HG03521 (cell line): Measurements from ENCODE around the gene ETV7.
"Not testable (repeated sequence)": the region's sequence is repeated elsewhere in the genome, so short reads cannot be mapped to it uniquely, and the experiment has no call there.

Experiments used
- ATAC-seq: cut with Tn5 transposase; IDR thresholded peaks from one replicate; pipeline ENCODE4 v1.9.1; 2021; ENCODE audit warnings: mild to moderate bottlenecking, moderate library complexity; ENCODE audit not compliant: unreplicated experiment

ETV7 gene

DNA sequence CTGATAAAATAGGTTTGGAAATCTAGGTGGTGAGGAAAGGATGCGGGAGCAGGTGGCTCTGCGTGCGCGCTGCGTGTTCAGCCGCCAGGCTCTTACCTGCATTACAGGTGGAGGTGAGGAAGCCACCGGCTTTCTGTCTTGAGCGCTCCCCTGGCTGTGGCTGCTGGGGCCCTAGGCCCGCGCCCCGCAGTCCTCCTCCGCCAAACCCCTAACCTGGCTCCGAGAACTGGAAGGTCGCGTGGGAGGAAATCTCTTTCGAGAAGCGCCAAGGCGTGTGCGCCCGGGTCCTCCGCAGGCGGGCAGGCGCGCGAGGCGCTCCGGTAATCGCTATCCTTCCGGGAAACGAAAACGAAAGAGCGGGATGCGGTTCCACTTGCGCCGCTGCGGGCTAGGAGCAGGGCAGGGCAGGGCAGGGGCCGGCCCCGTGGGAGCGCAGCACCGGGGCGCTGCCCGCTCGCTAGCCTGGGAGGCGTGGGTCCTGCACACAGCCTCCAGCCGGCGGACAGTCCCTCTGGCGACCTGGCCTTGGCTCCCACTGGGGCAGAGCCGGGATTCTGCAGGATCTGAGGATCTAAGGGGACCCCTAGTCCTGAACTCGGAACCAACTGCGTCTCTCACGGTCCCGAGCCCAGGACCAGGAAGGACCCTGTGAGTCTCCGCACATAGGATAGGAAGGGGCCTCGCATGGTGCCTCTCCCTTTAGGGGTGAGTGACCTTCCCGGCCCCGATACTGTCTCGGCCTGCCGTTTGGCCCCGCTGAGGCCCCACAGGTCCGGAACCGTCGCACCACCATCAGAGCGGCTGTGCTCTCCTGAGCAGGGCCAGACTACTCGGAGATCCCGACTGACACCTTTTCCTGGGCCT, at the start of gene ETV7:
TSS of gene ETV7 (minus strand) at position 230 of the 864 bp plus-strand sequence. CDS start at position 102, 128 bp downstream.
- no peak for ATAC-seq

DNA sequence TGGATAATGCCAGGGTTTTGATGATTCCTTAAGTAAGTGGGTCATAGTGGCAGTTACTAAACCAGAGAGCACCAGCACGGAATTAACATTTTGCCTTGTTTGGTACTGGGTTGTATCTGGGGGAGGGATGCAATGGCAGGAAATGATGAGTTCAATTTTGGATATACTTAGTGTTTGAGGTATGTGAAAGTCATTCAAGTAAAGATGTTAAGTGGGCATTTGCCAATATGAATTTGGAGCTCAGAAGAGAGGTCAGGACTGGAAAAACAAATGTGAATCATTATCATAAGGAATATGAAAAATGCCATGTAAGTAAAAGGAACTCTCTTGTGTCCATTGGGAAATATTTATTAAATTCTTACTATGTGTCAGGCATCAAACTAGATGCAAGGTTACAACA, 49.0 kb upstream of the ETV7 start:
- ATAC-seq = no peak

DNA sequence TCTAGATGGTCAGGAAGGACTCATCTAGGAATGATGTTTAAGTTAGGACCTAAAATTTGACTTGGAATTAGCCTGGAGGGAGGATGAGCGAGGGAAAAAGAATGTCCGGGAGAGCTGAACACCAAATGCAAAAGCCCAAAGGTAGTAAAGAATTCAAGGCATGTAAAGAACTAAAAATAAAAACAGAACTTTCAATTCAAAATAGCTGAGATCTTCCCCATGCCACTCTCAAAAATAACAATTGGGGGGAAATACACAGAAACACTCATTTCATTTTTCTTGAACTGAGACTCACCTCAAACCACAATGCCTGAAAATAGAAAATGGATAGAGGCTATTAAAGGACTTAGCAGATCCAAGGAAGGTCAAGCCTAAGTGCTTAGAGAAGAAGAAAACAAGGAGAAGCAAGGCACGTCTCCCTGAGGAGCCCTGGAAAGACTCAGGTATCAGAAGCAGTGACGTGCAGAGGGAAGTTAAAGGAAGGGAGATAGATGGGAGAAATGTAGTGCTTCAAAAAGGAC, 44.7 kb upstream of the ETV7 start:
- no peak for ATAC-seq

DNA sequence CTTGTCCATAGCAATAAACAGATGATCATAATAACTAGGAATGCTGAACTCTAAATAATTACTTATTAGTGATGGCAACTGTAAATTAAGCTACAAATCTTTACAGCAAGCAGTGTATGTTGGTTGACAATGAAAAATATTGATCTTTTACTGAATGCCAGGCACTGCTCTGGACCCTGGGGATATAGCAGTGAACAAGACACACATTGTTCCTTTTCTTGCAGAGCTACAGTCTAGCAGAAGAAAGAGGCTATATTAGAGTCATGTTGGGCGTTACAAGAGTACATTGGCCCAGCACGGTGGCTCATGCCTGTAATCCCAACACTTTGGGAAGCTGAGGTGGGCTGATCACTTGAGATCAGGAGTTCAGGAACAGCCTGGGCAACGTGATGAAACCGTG, 43.7 kb upstream of the ETV7 start:
- no peak for ATAC-seq

DNA sequence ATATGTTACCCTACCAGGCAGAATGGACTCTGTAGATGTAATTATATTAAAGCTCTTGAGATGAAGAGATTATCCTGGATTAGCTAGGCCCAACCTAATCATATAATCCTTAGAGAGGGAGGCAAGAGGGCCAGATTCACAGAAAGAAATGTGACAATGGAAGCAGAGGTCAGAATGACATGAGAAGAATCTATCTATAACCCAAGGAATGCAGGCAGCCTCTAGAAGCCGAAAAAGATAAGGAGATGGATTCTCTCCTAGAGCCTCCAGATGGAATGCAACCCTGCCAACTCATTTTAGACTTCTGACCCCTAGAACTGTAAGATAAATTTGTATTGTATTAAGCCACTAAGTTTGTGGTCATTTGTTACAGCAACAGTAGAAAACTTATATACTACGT, 42.9 kb upstream of the ETV7 start:
- ATAC-seq = no peak

DNA sequence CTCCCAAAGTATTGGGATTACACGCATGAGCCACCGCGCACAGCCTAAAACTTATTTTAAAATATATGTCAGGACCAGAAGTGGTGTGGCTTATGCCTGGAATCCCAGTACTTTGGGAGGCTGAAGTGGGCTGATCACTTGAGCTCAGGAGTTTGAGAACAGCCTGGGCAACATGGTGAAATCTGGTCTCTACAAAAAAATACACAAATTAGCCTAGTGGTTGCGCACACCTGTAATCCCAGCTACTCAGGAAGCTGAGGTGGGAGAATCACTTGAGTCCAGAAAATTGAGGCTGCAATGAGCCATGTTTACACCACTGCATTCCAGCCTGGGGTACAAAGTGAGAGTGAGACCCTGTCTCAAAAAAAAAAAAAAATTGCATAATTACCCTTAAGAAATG, 41.4 kb upstream of the ETV7 start:
- ATAC-seq = no peak

DNA sequence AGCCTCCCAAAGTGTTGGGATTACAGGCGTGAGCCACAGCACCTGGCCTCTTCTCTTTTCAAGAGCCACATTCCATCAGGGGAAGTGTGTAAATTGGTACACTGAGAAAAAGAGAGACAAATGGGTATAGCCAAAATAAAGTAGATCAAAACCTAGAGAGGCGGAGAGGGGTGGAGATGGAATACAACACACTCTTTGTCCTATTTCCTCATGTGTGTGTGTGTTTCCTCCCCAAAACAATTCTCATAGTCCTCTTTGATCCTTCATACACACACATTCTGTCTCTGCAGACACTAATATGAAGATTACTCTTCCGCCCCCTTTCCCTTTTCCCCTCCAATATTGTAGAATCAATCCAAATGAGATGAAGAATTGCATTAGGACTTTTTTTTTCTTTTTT, 39.2 kb upstream of the ETV7 start:
- no peak for ATAC-seq

DNA sequence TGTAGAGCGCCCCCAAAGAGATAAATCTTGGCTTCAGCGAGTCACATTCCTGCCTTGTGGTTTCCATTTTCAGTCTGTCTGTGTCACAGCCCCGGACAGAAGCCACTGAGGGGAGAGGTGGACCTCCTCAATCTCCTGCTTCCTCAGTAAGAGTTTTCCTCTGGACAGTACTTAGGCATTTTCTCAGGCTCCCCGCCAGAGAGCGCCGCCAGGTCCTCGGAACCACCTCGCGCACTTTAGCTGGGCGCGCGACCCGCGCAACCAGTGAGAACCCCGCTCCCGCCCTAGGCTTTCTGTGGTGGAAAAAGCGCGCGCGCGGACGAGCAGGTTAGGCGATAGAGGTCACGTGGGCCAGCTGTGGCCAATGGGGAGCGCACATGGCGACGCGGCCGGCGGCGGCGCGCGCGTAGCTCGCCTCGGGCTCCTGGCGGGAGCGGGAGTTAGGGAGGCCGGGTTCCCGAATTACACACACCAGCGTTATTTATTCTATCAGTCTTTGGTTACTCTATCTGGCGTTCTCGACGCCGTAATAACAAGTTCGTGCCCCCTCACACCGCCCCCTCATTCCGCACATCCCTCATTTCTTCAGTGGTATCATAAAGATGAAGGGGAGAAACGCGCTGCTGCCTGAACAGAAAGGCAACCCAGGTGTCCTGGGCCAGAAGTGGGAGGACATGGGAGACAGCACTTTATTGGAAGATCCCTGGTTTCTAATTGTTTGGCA, 35.8 kb upstream of the ETV7 start:
- peak; percentile 98 for ATAC-seq

DNA sequence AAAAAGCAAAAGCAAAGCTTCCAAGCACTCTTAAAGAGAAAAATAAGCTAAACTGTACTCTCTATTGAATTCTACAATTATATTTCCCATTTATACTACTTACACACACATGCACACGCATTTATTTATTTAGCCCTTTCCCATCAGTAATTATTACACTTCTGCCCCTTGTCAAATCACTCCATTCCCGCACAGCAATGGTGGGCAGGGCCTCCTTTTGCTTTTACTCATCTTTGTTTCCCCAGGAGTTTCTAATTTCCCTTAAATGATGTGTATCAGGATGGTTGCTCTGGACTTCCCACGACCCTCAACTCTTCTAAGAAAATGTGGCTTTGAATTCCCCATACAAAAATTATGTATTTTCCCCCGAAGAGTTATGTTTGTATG, 35.2 kb upstream of the ETV7 start:
- no peak for ATAC-seq

DNA sequence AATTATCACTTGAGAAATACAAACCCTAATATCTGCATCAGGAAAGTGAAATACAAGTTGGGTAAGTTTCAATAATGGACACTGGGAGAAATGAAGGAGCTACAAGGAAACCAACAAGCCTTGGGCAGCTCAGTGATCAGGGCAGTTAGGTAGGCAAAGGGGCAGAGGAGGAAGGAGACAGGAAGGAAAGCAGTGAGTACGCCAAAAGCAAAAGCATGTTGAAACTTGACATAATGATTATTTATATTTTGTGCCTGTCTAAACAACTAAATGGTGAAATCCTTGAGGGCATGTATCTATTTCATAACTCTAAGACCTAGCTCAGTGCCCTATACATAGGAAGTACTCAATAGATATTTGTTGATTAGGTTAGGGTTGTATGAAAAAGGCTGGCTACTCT, 31.8 kb upstream of the ETV7 start:
- ATAC-seq = no peak

DNA sequence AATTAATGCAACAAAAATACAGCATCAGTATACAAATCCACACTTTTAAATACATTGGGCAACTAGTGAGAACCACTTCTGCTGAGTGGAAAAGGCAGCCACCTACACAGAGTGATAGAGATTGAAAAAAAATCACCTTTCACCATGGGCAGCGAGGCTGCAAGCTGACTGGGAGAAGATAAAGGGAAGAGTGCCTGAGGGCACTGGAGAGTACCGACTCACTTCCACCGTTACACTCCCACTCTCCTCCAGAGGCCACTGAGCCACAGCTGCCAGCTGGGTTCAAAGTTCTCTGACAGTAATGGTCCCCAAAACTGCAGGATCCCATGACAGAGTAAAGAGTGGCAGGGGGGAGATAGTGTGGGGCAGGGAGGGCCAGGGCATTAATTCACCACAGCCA, 31.1 kb upstream of the ETV7 start:
- no peak for ATAC-seq

DNA sequence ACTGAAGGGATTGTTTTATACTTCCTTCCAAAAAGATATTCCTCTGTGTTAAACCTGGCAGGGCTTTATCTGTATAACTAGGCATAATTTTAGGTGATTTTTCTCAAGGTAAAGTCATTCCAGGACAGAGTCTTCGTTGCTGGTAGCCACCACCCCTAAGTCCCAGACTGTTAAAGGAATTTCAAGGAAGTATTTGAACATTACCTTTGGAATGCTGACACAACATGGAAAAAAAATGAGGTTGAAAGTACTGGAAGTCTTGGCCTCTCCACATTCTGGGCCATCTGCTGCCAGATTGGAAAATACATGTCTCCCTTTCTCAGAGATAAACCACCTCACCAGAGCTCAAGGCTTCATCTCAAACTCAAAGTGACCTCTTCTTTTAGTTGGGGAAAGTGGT, 27.0 kb upstream of the ETV7 start:
- no peak for ATAC-seq

DNA sequence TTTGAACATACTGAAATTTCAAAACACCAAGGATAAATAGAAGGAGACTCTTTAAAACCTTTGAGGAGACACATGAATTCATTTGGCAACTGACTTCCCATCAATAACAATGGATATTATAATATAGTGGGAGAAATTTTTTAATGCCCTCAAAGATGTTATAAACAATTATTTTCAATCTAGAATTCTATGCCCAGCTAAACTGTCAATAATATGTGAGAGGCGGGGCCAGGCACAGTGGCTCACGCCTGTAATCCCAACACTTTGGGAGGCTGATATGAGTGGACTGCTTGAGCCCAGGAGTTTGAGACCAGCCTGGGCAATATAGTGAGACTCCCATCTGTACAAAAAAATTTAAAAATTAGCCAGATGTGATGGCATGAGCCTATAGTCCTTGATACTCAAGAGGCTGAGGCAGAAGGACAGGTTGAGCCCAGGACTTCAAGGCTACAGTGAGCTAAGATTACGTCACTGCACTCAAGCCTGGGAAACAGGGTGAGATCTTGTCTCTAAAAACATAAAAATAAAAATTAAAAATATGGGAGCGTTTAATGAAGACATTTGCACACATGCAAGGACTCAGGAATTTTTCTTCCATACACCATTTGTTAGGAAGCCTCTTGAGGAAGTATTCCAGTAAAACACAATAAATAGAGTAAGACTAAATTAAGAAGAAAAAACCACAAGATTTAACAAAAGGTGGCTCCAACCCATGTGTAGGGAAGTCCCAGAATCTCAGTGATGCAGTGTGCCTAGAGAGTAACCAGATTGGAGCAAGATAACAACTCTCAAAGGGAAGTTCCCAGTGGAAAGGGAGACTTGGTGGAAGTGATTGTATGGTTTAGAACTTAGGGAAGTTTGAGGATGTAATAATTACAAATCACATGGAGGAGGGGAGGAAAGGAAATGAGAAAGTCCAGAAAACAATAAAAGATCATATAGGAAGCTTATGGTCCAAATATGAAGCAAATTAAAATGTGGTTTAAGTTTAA, 26.3 kb upstream of the ETV7 start:
- ATAC-seq = no peak

DNA sequence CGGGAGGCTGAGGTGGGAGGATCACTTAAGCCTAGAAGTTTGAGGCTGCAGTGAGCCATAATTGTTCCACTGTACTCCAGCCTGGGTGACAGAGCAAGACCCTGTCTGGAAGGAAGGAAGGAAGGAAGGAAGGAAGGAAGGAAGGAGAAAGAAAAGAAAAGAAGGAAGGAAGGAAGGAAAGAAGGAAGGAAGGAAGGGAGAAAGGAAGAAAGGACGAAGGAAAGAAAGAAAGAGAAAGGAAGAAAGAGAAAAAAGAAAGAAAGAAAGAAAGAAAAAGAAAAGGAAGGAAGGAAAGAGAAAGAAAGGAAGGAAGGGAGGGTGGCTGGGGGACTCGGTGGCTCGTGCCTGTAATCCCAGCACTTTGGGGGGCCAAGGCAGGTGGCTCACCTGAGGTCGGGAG, 22.2 kb upstream of the ETV7 start:
- not testable (repeated sequence) for ATAC-seq

DNA sequence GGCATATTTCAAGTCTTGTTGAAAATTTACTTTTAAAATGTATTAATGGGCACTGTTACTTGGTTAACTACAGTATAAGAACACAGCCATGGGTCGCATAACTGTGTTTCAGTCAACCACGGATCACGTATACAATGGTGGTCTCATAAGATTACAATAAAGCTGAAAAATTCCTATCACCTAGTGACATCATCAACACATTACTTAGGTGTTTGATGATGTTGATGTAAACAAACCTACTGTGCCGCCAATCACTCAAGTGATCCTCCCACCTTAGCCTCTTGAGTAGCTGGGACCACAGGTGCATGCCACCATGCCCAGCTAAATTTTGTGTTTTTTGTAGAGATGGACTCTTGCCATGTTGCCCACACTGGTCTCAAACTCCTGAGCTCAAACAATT, 16.7 kb upstream of the ETV7 start:
- ATAC-seq = no peak

DNA sequence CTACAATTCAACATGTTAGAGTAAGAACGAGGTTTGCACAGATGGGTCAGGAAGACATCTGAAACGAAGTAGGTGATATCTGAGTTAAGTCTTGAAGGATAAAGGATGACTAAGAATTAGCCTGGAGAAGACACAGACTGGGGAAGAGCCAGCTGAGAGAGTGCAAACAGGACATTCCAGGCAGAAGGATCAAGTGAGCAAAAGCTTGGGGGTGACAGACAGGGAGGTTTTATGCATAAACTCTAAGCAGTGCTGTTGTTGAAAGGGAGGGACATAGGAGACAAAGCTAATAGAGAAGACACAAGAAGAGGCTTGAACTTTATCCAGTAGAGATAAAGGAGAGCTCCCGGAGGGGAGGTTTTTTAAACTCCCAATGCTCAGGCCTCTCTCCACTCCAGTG, 15.0 kb upstream of the ETV7 start:
- no peak for ATAC-seq

DNA sequence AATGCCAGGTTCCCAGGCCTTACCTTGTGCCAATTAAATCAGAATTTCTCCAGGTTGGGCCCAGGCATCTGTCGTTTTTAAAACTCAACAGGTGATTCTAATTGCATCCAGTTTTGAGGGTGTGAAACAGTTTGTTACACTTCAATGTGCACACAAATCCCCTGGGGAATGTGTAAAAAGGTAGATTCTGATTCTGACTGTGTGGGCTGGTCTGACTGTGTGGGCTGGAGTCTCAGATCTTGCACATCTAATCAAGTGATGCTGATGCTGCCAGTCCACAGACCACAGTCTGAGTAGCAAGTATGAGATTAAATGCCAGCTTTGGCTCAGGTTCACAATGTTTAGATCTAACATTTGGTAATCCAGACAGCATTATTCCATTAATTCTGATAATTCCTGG, 12.5 kb upstream of the ETV7 start:
- ATAC-seq = no peak

DNA sequence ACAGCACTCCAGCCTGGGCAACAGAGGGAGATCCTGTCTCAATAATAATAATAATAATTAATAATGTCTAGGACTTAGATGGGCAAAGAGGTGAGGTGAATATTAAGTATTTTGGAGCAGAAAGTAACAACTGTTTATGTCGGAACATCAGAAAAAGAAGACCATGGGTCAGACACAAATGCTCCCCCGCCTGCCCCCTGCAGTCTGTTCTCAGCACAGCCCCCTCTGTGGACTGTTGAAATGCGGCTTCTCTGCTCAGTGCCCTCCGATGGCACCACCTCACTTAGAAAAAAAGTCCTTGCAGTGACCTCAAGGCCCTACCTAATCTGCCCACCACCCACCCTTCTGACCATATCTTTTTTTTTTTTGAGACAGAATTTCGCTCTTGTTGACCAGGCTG, 5.2 kb upstream of the ETV7 start:
- ATAC-seq = no peak

DNA sequence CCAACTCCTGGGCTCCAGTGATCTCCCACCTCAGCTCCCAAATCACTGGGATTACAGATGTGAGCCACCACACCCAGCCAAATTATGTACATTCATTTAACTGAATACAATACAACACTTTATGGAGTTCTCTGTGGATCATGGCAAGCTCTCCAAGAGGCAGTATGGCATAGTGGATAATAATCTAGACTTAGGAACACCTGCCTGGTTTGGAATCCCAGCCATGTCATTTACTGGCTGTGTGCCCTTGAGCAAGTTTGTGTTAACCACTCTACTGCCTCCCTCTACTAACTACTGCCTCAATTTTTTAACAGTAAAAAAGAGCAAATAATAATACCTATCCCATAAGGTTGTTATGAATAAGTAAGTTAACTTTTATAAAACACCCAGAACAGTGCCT, 1.9 kb upstream of the ETV7 start:
- no peak for ATAC-seq

DNA sequence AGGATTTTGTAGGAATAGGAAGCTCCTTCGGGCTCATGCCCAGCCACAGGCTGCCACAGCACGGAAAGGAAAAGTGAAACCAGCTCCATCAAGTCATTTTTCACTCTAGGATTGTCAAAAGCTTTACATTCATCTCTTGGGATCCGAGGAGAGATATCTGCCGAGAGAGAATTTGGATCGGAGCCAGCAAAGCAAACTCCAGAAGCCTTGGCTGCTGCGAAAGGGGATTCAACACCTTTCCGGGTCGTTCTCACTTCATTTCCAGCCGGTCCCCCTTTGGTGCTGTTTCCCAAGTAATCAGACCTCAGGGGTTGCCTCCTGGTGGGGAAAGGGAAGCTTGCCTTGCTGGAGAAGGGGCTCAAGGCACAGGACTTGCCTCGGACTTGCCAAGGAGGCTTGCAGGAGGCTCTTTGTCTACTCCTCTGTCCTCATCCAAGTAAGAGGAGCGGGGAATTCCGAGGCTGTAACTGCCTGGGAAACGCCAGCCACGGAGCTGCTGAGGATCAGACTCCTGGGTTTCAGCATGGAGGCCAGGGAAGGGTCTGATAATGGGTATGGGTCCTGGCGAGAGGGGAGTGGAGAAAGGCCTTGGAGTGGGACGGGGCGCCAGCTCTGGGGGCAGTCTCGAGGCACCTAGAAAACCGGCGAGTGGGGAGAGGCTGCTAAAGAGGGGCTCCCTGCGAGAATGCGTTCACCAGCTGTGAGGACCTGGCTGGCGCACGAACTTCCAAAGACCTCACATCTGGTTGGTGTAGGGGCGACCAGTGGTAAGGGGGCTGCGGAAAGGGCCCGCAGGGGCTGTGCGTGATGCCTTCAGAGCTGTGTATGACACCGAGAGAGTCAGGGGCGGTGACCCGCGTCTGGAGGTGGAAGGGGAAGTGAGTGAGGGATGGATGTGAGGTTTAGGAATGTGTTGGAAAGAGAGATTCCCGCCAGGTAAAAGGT, 702 bp downstream of the ETV7 start:
- ATAC-seq = no peak
